T-cell (primary cell): ENCODE results near the gene FAHD2A. TPM values are rescaled to one million over a fixed set of nuclear protein-coding genes. Genes with fewer than 3 reads are reported as not detected.
"Not testable (repeated sequence)": the region's sequence is repeated elsewhere in the genome, so short reads cannot be mapped to it uniquely, and the experiment has no call there.

Source experiments
- ATAC-seq, 4 experiments: fragments of 200-7000 bp in 3 of 4; fragments of 150-1000 bp in 1 of 4; cut with Tn5 transposase; replicated peaks in 1 of 4; 1 replicate in 3 of 4; 2 replicates in 1 of 4; pipeline ENCODE4 v1.10.0; 2021; ENCODE audit warnings: moderate library complexity in 3 of 4, mild to moderate bottlenecking in 2 of 4, moderate number of reproducible peaks in 1 of 4
- CTCF ChIA-PET, 2 donors: fragments of 300-600 bp; sonication (Branson Sonifier 250); formaldehyde crosslinking; loops; one replicate each; lab custom pipeline; 2022; ENCODE audit warnings: antibody characterized with exemption in 2 of 2; lab: Charles Lee
- POLR2A ChIA-PET, 2 donors: fragments of 300-600 bp; sonication (Branson Sonifier 250); formaldehyde crosslinking; loops; one replicate each; lab custom pipeline; 2022; ENCODE audit warnings: antibody characterized with exemption in 2 of 2; lab: Charles Lee
- DNase-seq, 35 experiments: peaks; one replicate each; pipeline versions ENCODE4 v3.0.0 to v3.0.0-alpha.2; 2013 to 2023
- H3K27ac ChIP-seq: one replicate; pipeline ENCODE4 v1.5.1; 2013; ENCODE audit warnings: low read length
- H3K27me3 ChIP-seq, 2 experiments: replicated peaks in 1 of 2; 1 replicate in 1 of 2; 2 replicates in 1 of 2; pipeline versions ENCODE4 v1.6.1 to v1.7.0; 2013; ENCODE audit warnings: low read length in 1 of 2, mixed read lengths in 1 of 2; ENCODE audit not compliant: control insufficient read depth in 2 of 2, insufficient read depth in 2 of 2; ENCODE audit errors: extremely low read depth in 1 of 2
- H3K36me3 ChIP-seq, 2 donors: 1 replicate in 1 of 2; 2 replicates in 1 of 2; pipeline versions ENCODE4 v1.6.1 to v1.7.0; 2013; ENCODE audit warnings: low read length in 1 of 2; ENCODE audit not compliant: control insufficient read depth in 2 of 2, insufficient read depth in 1 of 2; ENCODE audit errors: extremely low read depth in 1 of 2
- H3K4me1 ChIP-seq, 2 experiments: 1 replicate in 1 of 2; 2 replicates in 1 of 2; pipeline versions ENCODE4 v1.6.1 to v1.7.0; 2013; ENCODE audit warnings: low read length in 2 of 2, mixed read lengths in 1 of 2; ENCODE audit not compliant: insufficient read depth in 2 of 2, control insufficient read depth in 1 of 2; ENCODE audit errors: extremely low read depth in 1 of 2
- H3K4me3 ChIP-seq, 2 donors: 1 replicate in 1 of 2; 2 replicates in 1 of 2; pipeline versions ENCODE4 v1.5.1 to v1.7.0; 2013; ENCODE audit warnings: mild to moderate bottlenecking in 2 of 2, low read length in 1 of 2, moderate library complexity in 1 of 2; ENCODE audit not compliant: control insufficient read depth in 1 of 2; ENCODE audit errors: extremely low read depth in 1 of 2
- H3K9me3 ChIP-seq: 2 replicates; pipeline ENCODE4 v1.7.0; 2013
- H3K27ac Mint-ChIP-seq, 2 donors: one replicate each; pipeline ENCODE4 v1.8.0; 2020 to 2021; ENCODE audit warnings: mild to moderate bottlenecking in 2 of 2, mixed read lengths in 2 of 2
- H3K27me3 Mint-ChIP-seq, 2 donors: one replicate each; pipeline ENCODE4 v1.8.0; 2021 to 2022; ENCODE audit warnings: mixed read lengths in 2 of 2
- H3K36me3 Mint-ChIP-seq: one replicate; pipeline ENCODE4 v1.8.0; 2021; ENCODE audit warnings: mixed read lengths
- H3K4me1 Mint-ChIP-seq, 3 donors: one replicate each; pipeline ENCODE4 v1.8.0; 2020 to 2022; ENCODE audit warnings: mixed read lengths in 3 of 3, mild to moderate bottlenecking in 1 of 3
- H3K4me3 Mint-ChIP-seq, 3 donors: one replicate each; pipeline ENCODE4 v1.8.0; 2020 to 2022; ENCODE audit warnings: mild to moderate bottlenecking in 3 of 3, mixed read lengths in 3 of 3, moderate library complexity in 3 of 3
- H3K9me3 Mint-ChIP-seq, 3 donors: one replicate each; pipeline ENCODE4 v1.8.0; 2020 to 2022; ENCODE audit warnings: mixed read lengths in 3 of 3
- WGBS: methylation state at CpG from one replicate; pipeline ENCODE4 v1.1.5; 2013; ENCODE audit warnings: missing lambda C conversion rate; ENCODE audit not compliant: insufficient coverage; 5-methylcytosine and 5-hydroxymethylcytosine counted together
- total RNA-seq, 35 experiments: library from RNA in 6 of 35; stranded (reverse) in 6 of 35; fragments of 120-200 nt in 1 of 35; gene quantifications; one replicate each; pipeline versions ENCODE4 v1.2.1 to v1.2.4 and lab custom pipeline; 2013 to 2026

FAHD2A gene
- total RNA-seq, 5 donors from 2014 or later (not counting 1 experiment from before 2014, with no cell fraction given) = 26.4 to 34.9 (median 28.7) TPM

DNA sequence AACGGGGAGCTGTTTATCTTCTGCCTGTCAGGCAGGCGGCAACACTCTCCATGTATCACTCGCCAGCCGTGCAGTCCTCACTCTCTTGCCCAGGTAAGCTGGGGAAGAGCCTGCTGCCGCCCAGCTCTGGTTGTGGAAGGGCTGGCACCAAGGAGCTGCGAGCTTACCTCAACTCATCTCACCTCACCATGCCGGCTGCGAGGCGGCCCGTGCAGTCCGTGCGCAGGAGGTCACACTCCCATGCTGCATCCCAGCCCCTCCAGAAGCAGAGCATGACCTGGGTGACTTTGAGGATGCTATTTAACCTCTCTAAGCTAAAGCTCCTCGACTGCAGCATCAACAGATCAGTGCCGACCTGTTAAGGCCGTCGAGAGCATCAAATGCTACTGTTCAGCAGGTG lies 13.1 kb downstream of the FAHD2A start:
- H3K27me3 Mint-ChIP-seq = peaks cover 0 to 13% of the 10 kb centered on the region in 2 donors
- POLR2A ChIA-PET, H3K9me3 Mint-ChIP-seq, H3K36me3 Mint-ChIP-seq, DNase-seq, ATAC-seq, H3K4me3 Mint-ChIP-seq, H3K4me3 ChIP-seq, H3K4me1 ChIP-seq, H3K9me3 ChIP-seq, H3K4me1 Mint-ChIP-seq, H3K36me3 ChIP-seq, H3K27ac ChIP-seq, H3K27ac Mint-ChIP-seq, H3K27me3 ChIP-seq: not testable (repeated sequence)
- 93% methylated on average over 3 of the region's 16 CpGs for WGBS
- CTCF ChIA-PET = interaction anchor here in 1 of 2 donors (0.7 kb wide), 1 partner anchor 184 kb away, joined by 4 read pairs; no protein-coding TSS in a partner anchor

DNA sequence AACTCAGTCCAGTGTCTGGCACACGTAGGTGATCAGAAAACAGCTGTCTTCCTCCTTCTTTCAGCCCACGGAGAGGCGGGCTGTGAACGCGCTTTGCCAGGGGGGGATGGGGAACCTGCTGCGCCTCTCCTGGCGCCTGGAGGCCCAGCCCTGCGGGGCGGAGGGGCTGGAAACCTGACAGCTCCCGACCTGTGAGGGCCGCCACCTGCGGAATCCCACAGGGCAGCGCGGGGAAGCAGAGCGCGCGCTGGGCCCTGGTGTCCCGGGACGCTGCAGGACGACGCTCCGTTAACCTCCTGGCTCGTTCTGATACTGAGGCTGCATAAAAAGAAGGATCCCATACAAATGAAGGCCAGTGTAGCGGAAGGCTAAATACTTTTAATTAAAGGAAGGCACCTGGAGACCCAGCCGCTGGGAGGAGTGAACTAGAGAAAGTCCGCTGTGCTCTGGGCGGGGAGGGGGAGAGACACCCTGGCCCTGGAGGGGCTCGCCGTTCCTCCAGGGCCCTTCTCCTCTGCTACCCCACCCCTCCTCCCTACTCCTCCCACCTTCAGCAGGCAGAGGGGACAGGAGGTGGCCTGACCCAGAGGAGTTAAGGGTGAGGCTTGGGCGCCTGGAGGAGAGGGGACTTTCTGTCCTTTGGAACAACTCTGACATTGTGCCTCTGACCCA lies 24.8 kb downstream of the FAHD2A start:
- H3K4me3 Mint-ChIP-seq, H3K36me3 Mint-ChIP-seq, POLR2A ChIA-PET, H3K4me3 ChIP-seq, H3K4me1 Mint-ChIP-seq, DNase-seq, CTCF ChIA-PET, H3K9me3 ChIP-seq, H3K9me3 Mint-ChIP-seq, H3K4me1 ChIP-seq, H3K27ac Mint-ChIP-seq, ATAC-seq, H3K27ac ChIP-seq, H3K27me3 ChIP-seq, H3K36me3 ChIP-seq: not testable (repeated sequence)
- 0% methylated on average over 1 of the region's 30 CpGs for WGBS
- peaks cover 7 to 10% of the 10 kb centered on the region in 2 donors for H3K27me3 Mint-ChIP-seq

- H3K36me3 Mint-ChIP-seq, H3K27me3 Mint-ChIP-seq, H3K4me1 Mint-ChIP-seq, POLR2A ChIA-PET, ATAC-seq, CTCF ChIA-PET, H3K27me3 ChIP-seq, H3K27ac ChIP-seq, H3K4me1 ChIP-seq, DNase-seq, H3K4me3 Mint-ChIP-seq, H3K4me3 ChIP-seq, H3K9me3 Mint-ChIP-seq, H3K36me3 ChIP-seq, H3K9me3 ChIP-seq, H3K27ac Mint-ChIP-seq: not testable (repeated sequence)
- no CpG with 5 or more reads among the region's 8 CpGs for whole genome bisulfite sequencing
Observed at GRCh38 chr2:95429748-95430467, 27.4 kb downstream of the FAHD2A start.

- H3K27me3 ChIP-seq, H3K4me1 Mint-ChIP-seq, H3K36me3 Mint-ChIP-seq, H3K9me3 Mint-ChIP-seq, H3K4me1 ChIP-seq, H3K36me3 ChIP-seq, H3K27ac Mint-ChIP-seq, H3K4me3 ChIP-seq, ATAC-seq, CTCF ChIA-PET, POLR2A ChIA-PET, DNase-seq, H3K27me3 Mint-ChIP-seq, H3K9me3 ChIP-seq, H3K27ac ChIP-seq, H3K4me3 Mint-ChIP-seq: not testable (repeated sequence)
- WGBS = no CpG with 5 or more reads among the region's 4 CpGs
Observed at GRCh38 chr2:95433373-95433772, 30.9 kb downstream of the FAHD2A start.

GRCh38 chr2:95433973-95434372 lies 31.5 kb downstream of the FAHD2A start:
- H3K27me3 ChIP-seq, H3K9me3 Mint-ChIP-seq, H3K36me3 ChIP-seq, H3K9me3 ChIP-seq, H3K27ac Mint-ChIP-seq, H3K4me1 Mint-ChIP-seq, H3K36me3 Mint-ChIP-seq, ATAC-seq, H3K4me3 Mint-ChIP-seq, POLR2A ChIA-PET, H3K4me1 ChIP-seq, DNase-seq, CTCF ChIA-PET, H3K27me3 Mint-ChIP-seq, H3K4me3 ChIP-seq, H3K27ac ChIP-seq: not testable (repeated sequence)
- no CpG with 5 or more reads among the region's 2 CpGs for WGBS

DNA sequence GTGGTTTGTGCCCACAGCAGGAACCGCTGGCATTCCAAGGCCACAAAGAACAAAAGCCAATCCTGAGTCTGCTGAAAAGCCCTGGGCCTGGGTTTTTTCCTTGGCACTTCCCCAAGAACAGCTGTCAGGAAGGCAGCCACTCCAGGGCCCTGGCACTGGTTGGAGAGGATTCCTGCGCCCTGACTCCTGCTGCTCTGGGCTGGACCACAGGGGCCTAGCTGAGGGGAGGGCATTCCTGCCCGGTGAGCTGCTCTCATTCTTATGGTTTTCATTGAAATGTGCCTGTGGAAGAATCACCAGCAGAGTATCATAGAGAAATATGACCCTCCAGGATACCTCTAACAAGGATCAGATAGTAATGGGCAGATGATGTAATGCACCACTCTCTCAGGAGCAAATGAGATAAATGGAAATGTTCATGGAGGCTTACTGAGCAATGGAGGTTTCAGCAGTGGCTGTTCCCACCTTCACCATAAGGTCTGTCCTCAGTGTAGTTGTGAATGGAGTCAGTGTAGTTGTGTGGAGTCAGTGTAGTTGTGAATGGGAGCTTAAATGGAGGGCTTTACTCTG lies 32.1 kb downstream of the FAHD2A start:
- H3K36me3 ChIP-seq, H3K9me3 ChIP-seq, H3K27ac ChIP-seq, H3K4me3 Mint-ChIP-seq, H3K27ac Mint-ChIP-seq, POLR2A ChIA-PET, H3K9me3 Mint-ChIP-seq, H3K4me3 ChIP-seq, H3K27me3 ChIP-seq, ATAC-seq, H3K4me1 ChIP-seq, CTCF ChIA-PET, DNase-seq, H3K36me3 Mint-ChIP-seq, H3K4me1 Mint-ChIP-seq, H3K27me3 Mint-ChIP-seq: not testable (repeated sequence)
- no CpG with 5 or more reads among the region's 3 CpGs for WGBS
